HG02759 (cell line): ENCODE measurements around the gene SUPT20HL1.

Experiments
- ATAC-seq: cut with Tn5 transposase; IDR thresholded peaks from one replicate; pipeline ENCODE4 v1.9.1; 2021; ENCODE audit warnings: mild to moderate bottlenecking, moderate library complexity; ENCODE audit not compliant: unreplicated experiment

SUPT20HL1 gene

DNA sequence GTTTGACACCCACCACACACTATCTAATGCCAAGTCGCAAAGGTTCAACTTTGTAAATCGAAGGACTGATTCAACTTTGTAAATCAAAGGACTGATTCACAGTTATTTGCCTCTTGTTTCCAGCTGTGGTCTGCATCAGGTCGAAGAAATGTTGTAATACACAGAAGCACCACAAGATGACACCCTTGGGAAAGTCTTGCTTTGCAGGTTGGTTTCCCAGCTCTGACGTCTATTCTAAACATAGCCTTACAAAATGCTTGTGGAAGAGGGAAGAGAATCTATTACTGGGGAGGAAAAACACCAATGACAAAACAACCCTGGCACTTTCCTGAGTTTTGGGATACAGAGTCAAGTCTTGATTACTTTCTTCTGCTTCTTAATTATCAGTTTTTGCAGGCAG is 35.3 kb downstream of the SUPT20HL1 start:
- ATAC-seq = peak; percentile 48

DNA sequence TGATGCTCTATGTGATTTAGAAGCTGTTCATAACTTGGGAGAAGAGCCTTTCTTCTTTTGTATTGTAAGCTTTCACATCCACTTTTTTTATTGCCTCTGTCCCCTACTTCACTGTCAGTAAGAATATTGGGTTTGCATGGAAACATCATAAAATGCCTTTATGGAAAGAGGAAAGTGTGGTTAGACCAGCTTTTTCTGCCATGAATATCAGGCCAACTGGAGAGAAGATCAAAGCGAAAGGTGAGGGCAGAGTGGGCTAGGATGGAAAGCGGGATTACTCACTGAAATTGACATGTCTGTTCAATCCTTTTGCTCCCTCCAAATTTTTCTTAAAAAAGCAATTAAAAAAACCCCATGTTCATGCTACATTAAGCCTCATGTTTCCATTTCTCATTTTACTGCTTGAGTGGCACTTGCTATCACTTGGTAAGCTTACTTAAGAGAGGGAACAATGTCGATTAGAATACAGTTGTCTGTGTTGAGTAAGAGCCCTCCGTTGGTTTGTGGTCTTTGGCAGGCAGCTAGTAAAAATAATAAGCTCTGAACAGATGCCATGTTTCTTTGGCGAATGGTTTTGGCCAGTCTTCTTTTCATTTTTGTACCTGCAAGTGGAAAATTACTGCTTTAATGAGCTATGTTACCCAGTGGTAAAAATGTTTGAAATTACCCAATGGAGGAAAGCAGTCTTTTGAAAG is 35.9 kb downstream of the SUPT20HL1 start:
- no peak for ATAC-seq

DNA sequence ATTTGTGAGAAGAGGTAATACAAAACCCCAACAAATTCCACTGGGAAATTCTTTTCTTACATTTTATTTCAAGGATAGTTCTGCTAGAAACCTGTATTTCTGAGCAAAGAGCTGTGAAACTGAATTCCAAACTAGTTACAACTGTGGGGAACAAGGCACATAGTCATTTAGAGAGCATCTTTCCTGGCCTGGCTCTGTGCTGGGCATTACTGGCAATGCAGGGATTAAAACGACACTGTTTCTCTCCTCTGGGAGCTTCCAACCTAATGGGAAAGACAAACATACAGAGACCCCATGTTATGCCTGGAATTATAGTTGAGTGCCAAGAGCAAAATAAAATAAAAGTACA is 36.5 kb downstream of the SUPT20HL1 start:
- no peak for ATAC-seq

DNA sequence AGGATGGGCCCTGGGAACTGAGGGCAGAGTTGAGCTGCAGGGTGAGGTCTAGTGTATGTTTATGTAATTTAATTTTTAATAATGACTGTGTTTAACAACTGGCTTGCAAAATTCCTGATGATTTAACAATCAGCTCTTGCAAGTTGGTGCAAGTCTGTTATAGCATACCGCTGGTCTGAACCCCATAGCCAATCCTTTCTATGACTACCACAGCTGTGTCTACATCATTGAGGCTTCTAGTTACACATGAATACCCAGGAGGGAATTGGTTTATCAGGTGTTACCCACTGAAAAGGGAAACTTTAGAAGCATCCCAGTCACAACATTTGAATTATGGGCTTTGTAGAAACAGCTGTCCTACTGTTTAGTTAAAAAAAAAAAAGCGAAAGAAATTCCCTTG is 38.3 kb downstream of the SUPT20HL1 start:
- no peak for ATAC-seq

DNA sequence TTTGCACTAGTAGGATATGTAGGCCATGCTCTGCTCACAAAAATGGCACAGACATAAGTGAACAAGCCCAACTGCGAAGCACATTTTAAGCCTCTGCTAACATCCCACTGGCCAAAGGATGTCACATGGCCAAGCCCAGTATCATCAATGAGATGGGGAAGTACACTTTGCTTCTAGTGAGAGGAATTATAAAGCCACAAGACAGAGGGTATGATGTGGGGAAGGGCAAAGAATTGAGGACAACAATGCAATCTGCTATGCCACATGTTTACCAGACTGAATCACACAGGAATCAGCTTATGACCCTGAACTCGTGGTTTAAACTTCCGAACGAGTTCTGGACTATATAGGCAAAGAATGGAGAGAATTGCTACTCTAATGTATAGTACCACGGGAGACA is 39.1 kb downstream of the SUPT20HL1 start:
- ATAC-seq = no peak

DNA sequence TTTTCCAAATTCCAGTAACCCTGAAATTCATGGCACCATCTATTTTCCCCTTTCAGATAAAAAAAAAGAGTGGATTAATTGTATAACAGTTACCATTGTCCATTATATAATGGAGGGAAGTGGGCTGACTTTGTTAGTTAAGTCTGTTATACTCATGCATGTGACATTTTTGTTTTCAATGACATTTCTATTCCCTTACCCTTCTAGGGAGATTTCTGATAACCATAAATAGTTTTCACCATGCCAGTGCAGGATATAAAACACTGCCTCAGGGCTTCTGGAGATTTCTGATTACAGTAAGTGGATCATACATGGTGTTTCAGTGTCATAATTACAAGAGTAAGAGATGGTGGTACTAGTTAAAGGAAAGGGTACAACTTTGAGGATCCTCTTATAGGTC is 45.5 kb downstream of the SUPT20HL1 start:
- no peak for ATAC-seq
